Neural crest cell (in vitro differentiated cells): Measurements from ENCODE around the gene LRMDA. TPM values are rescaled to one million over a fixed set of nuclear protein-coding genes. Genes with fewer than 3 reads are reported as not detected.

Source experiments
- DNase-seq: peaks from one replicate; pipeline ENCODE4 v3.0.0; 2021; ENCODE audit warnings: low read depth, mixed read lengths, low spot score
- H3K27ac Mint-ChIP-seq: one replicate; pipeline ENCODE4 v1.8.0; 2021; ENCODE audit warnings: mild to moderate bottlenecking, mixed read lengths; ENCODE audit not compliant: unreplicated experiment
- H3K27me3 Mint-ChIP-seq: 2 replicates; pipeline ENCODE4 v1.8.0; 2021; ENCODE audit warnings: low read depth, mild to moderate bottlenecking, mixed read lengths
- H3K36me3 Mint-ChIP-seq: 2 replicates; pipeline ENCODE4 v1.8.0; 2021; ENCODE audit warnings: low read depth, mild to moderate bottlenecking, mixed read lengths
- H3K4me1 Mint-ChIP-seq: 2 replicates; pipeline ENCODE4 v1.8.0; 2021; ENCODE audit warnings: mixed read lengths
- H3K4me3 Mint-ChIP-seq: one replicate; pipeline ENCODE4 v1.8.0; 2021; ENCODE audit warnings: mild to moderate bottlenecking, mixed read lengths
- H3K9me3 Mint-ChIP-seq: 2 replicates; pipeline ENCODE4 v1.8.0; 2021; ENCODE audit warnings: mixed read lengths
- total RNA-seq: library from RNA; stranded (reverse); gene quantifications from 2 replicates; pipeline ENCODE4 v1.2.1, GENCODE V29; 2021
- TF ChIP-seq, protein P1 (sequence below): fragments of 200-600 bp; sonication (generic); conservative IDR thresholded peaks from 2 replicates; pipeline ENCODE4 v1.5.0; 2021; ENCODE audit warnings: antibody characterized with exemption, mild to moderate bottlenecking

LRMDA gene
- total RNA-seq, 1 donor from 2014 or later, result 3.1 TPM

- TF ChIP-seq, protein P1, sequence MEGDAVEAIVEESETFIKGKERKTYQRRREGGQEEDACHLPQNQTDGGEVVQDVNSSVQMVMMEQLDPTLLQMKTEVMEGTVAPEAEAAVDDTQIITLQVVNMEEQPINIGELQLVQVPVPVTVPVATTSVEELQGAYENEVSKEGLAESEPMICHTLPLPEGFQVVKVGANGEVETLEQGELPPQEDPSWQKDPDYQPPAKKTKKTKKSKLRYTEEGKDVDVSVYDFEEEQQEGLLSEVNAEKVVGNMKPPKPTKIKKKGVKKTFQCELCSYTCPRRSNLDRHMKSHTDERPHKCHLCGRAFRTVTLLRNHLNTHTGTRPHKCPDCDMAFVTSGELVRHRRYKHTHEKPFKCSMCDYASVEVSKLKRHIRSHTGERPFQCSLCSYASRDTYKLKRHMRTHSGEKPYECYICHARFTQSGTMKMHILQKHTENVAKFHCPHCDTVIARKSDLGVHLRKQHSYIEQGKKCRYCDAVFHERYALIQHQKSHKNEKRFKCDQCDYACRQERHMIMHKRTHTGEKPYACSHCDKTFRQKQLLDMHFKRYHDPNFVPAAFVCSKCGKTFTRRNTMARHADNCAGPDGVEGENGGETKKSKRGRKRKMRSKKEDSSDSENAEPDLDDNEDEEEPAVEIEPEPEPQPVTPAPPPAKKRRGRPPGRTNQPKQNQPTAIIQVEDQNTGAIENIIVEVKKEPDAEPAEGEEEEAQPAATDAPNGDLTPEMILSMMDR, result no peak
- Mint-ChIP-seq H3K4me1 (no peaks in the 10 kb centered on the region), H3K9me3 (no peaks in the 10 kb centered on the region), H3K4me3 (no peak overlapping the region), H3K27me3 (peaks cover 3% of the 10 kb centered on the region), H3K36me3 (no peaks in the 10 kb centered on the region), H3K27ac (no peak overlapping the region)
- DNase-seq, result no peak
These were observed 383.6 kb downstream of the LRMDA start for GRCh38 chr10:75815066-75815465.

GRCh38 chr10:75817198-75817597 lies 385.8 kb downstream of the LRMDA start:
- TF ChIP-seq, protein P1, result no peak
- no peaks in the 10 kb centered on the region for H3K4me1 Mint-ChIP-seq
- H3K9me3 Mint-ChIP-seq, result peaks cover 6% of the 10 kb centered on the region
- no peak for DNase-seq
- H3K36me3 Mint-ChIP-seq, result no peaks in the 10 kb centered on the region
- H3K27me3 Mint-ChIP-seq, result peaks cover 3% of the 10 kb centered on the region
- H3K4me3 Mint-ChIP-seq, result no peak overlapping the region
- no peak overlapping the region for H3K27ac Mint-ChIP-seq

- no peaks in the 10 kb centered on the region for H3K4me1 Mint-ChIP-seq
- TF ChIP-seq, protein P1, result no peak
- H3K9me3 Mint-ChIP-seq, result peaks cover 12% of the 10 kb centered on the region
- H3K36me3 Mint-ChIP-seq, result no peaks in the 10 kb centered on the region
- DNase-seq, result no peak
- H3K27me3 Mint-ChIP-seq, result peaks cover 3% of the 10 kb centered on the region
- no peak overlapping the region for H3K27ac Mint-ChIP-seq
- H3K4me3 Mint-ChIP-seq, result no peak overlapping the region
These were observed 387.1 kb downstream of the LRMDA start for GRCh38 chr10:75818552-75818951.

- TF ChIP-seq, protein P1, result no peak
- Mint-ChIP-seq H3K27ac (no peak overlapping the region), H3K9me3 (peaks cover 13% of the 10 kb centered on the region), H3K4me3 (no peak overlapping the region), H3K36me3 (no peaks in the 10 kb centered on the region), H3K4me1 (no peaks in the 10 kb centered on the region), H3K27me3 (no peaks in the 10 kb centered on the region)
- DNase-seq, result no peak
These were observed 393.8 kb downstream of the LRMDA start for GRCh38 chr10:75825235-75825634.

- no peaks in the 10 kb centered on the region for H3K27me3 Mint-ChIP-seq
These were observed 394.2 kb downstream of the LRMDA start for GRCh38 chr10:75825661-75826060.

More at GRCh38 chr10:75825661-75826060, 394.2 kb downstream of the LRMDA start:
- no peaks in the 10 kb centered on the region for H3K4me1 Mint-ChIP-seq
- TF ChIP-seq, protein P1, result no peak
- DNase-seq, result no peak
- no peak overlapping the region for H3K4me3 Mint-ChIP-seq
- H3K27ac Mint-ChIP-seq, result no peak overlapping the region
- H3K36me3 Mint-ChIP-seq, result no peaks in the 10 kb centered on the region
- H3K9me3 Mint-ChIP-seq, result peaks cover 14% of the 10 kb centered on the region
